ENCODE results near the gene PLAAT4. TPM values are rescaled to one million over a fixed set of nuclear protein-coding genes. Genes with fewer than 3 reads are reported as not detected.

PLAAT4 gene
- total and polyA plus RNA-seq, 2 donors (not counting 3 experiments of a cell fraction or from before 2014, with no cell fraction given): 0.95 to 1.7 TPM

DNA sequence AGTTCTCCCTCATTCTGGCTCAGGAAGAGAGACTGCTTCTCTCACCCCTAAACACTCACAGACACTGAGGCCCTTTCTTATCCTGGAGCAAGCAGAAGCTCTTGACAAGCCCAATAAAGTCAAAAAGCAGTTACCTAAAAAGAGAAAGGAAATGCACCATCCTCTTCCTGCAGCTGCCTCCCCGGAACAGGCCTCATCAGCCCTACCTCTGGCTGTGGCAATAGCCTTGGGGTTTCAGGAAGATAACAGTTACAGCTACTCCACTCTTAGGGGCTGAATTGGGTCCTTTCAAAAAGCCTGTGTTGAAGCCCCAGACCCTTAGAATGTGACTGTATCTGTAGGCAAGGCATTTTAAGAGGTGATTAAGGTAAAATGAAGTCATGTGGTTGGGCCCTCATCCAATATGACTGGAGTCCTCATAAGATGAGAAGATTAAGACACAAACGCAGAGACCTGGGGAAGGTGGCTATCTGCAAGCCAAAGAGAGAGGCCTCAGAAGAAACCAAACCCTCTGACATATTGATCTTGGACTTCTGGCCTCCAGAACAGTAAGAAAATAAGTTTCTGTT is 34.3 kb upstream of the PLAAT4 start:
- Histone ChIP-seq H3K9me3 (replicated peaks; ENCODE audit: control insufficient read depth, insufficient read depth, low read length) (no peaks in the 10 kb centered on the region), H3K9me1 (replicated peaks; ENCODE audit: control insufficient read depth, extremely low read depth, insufficient read depth, low read length) (no peaks in the 10 kb centered on the region), H3K4me1 (ENCODE audit: control insufficient read depth, extremely low read depth, insufficient read depth, low read length) (no peaks in the 10 kb centered on the region), H3K27me3 (ENCODE audit: control insufficient read depth in 2 of 2, insufficient read depth in 2 of 2, low read length in 2 of 2) (peaks cover 0 to 18% of the 10 kb centered on the region in 2 experiments), H3K36me3 (ENCODE audit: control insufficient read depth in 2 of 2, extremely low read depth in 1 of 2, insufficient read depth in 2 of 2, low read length in 2 of 2) (no peaks in the 10 kb centered on the region), H2AFZ (ENCODE audit: low read depth, low read length) (no peak overlapping the region), H3K9ac (replicated peaks; ENCODE audit: extremely low read depth, insufficient read depth, low read length) (no peak overlapping the region), H3K4me2 (ENCODE audit: insufficient read depth, low read length) (no peak overlapping the region), H3K27ac (ENCODE audit: insufficient read depth, low read depth, low read length) (no peak overlapping the region), H3K79me2 (ENCODE audit: control insufficient read depth, insufficient read depth, low read length) (no peaks in the 10 kb centered on the region), H3K4me3 (replicated peaks in 1 of 3; ENCODE audit: insufficient read depth in 1 of 3, low read depth in 1 of 3, low read length in 3 of 3) (no peak overlapping the region), H4K20me1 (replicated peaks; ENCODE audit: control insufficient read depth, extremely low read depth, insufficient read depth, low read length) (no peaks in the 10 kb centered on the region)
- FAIRE-seq: no peak
- CTCF ChIA-PET: no interaction called here
- BruUV-seq (replicated peaks): no TSS peak
- intact Hi-C loops (cut with micrococcal nuclease) (no loop called here), dilution Hi-C loops (cut with MboI; ENCODE audit: extremely low pct_ligation_motif_present, low sequenced_read_pairs) (no loop called here)
- POLR2A ChIA-PET: no interaction called here
- no peak for TF ChIP-seq EZH2 (IDR thresholded peaks at IDR 0.05; ENCODE audit: borderline replicate concordance, low read depth, low read length, severe bottlenecking)
- TF ChIP-seq FOS (IDR thresholded peaks at IDR 0.05; ENCODE audit: borderline replicate concordance, insufficient read depth, low read length): no peak
- TF ChIP-seq GATA2 (IDR thresholded peaks at IDR 0.05; ENCODE audit: insufficient read depth, insufficient read length, low read depth, low read length): no peak
- TF ChIP-seq, protein P1, sequence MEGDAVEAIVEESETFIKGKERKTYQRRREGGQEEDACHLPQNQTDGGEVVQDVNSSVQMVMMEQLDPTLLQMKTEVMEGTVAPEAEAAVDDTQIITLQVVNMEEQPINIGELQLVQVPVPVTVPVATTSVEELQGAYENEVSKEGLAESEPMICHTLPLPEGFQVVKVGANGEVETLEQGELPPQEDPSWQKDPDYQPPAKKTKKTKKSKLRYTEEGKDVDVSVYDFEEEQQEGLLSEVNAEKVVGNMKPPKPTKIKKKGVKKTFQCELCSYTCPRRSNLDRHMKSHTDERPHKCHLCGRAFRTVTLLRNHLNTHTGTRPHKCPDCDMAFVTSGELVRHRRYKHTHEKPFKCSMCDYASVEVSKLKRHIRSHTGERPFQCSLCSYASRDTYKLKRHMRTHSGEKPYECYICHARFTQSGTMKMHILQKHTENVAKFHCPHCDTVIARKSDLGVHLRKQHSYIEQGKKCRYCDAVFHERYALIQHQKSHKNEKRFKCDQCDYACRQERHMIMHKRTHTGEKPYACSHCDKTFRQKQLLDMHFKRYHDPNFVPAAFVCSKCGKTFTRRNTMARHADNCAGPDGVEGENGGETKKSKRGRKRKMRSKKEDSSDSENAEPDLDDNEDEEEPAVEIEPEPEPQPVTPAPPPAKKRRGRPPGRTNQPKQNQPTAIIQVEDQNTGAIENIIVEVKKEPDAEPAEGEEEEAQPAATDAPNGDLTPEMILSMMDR (IDR thresholded peaks at IDR 0.05; ENCODE audit: extremely low read depth in 1 of 2, insufficient read depth in 1 of 2, low read depth in 1 of 2, low read length in 2 of 2): no peak
- TF ChIP-seq, protein P2, sequence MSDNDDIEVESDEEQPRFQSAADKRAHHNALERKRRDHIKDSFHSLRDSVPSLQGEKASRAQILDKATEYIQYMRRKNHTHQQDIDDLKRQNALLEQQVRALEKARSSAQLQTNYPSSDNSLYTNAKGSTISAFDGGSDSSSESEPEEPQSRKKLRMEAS (IDR thresholded peaks at IDR 0.05; ENCODE audit: insufficient read depth, insufficient read length): no peak
- no peak for TF ChIP-seq MYC (IDR thresholded peaks at IDR 0.05; ENCODE audit: low read depth, low read length)
- TF ChIP-seq POLR2AphosphoS5 (IDR thresholded peaks at IDR 0.05; ENCODE audit: insufficient read depth, low read depth, low read length): no peak
- no peak for TF ChIP-seq JUN (IDR thresholded peaks at IDR 0.05; ENCODE audit: borderline replicate concordance, insufficient read depth, insufficient read length, low read depth)
- TF ChIP-seq POLR2A (IDR thresholded peaks at IDR 0.05; ENCODE audit: low read depth, low read length): no peak
- DNase-seq (ENCODE audit: low read depth, low spot score): no peak
